AG09319 (cell line): Measurements from ENCODE around the gene PDZD2.

ENCODE experiments used
- DNase-seq: peaks from one replicate; pipeline ENCODE4 v3.0.0-alpha.2; 2010; ENCODE audit warnings: low read depth; ENCODE audit errors: extremely low read depth
- CTCF ChIP-seq: IDR thresholded peaks from 2 replicates; pipeline ENCODE4 v1.5.1; 2011; ENCODE audit warnings: low read depth, mild to moderate bottlenecking, inconsistent platforms, low read length, moderate library complexity

The PDZD2 gene

DNA sequence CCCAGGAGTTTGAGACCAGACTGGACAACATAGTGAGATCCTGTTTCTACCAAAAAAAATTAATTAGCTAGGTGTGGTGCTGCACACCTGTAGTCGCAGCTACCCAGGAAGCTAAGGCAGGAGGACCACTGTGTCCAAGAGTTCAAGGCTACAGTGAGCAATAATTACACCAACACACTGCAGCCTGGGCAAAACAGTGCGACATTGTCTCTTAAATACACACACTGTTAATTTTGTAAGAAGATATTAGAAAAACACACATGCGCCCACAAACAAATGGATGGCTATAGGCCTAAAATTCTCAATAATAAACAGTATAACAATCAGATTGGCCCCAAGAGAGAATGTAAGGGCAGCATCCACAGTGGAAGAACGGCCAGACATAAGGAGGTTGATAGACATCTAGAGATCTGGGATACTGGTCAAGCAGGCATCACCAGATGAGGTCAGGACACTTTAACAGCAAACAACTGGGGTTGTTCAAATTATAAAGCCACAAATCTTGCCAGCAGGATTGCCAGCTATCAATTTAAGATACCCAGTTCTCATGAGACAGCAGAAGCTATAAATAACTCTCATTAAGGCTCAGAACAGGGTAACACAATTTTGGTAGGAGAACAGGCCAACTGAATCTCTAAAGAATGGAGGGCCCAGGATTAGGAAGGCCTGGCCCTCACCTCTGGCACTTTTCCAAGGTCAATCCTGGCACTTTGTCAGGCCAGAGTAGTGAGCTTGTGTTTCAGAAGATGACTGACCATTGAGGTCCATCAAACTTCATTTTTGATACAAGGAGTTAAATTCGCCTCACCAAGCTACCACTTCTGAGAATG is 505.7 kb downstream of the PDZD2 start:
- no peak for TF ChIP-seq CTCF
- no peak for DNase-seq

- no peak for DNase-seq
Observed at GRCh38 chr5:32145378-32145777, 506.4 kb downstream of the PDZD2 start.

GRCh38 chr5:32147236-32147635 is 508.3 kb downstream of the PDZD2 start:
- no peak for DNase-seq

More at GRCh38 chr5:32145378-32145777, 506.4 kb downstream of the PDZD2 start:
- no peak for TF ChIP-seq CTCF

GRCh38 chr5:32147959-32148358 is 509.0 kb downstream of the PDZD2 start:
- no peak for TF ChIP-seq CTCF
- no peak for DNase-seq

More at GRCh38 chr5:32147236-32147635, 508.3 kb downstream of the PDZD2 start:
- no peak for TF ChIP-seq CTCF

DNA sequence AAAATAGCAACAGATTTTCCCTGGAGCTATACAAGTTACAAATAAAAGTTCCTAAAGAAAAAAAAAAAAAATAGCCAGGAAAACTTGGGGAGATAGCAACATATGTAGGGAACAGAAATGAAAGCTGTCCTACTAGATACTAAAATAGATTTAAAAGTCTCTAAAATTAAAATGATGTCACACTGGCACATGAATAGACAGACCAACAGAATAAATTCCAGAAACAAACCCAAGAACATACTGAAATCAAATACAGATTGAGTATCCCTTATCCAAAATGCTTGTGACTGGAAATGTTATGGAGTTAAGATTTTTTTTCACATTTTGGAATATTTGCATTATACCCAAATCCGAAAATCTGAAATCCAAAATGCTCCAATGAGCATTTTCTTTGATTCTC is 511.4 kb downstream of the PDZD2 start:
- TF ChIP-seq CTCF = no peak
- no peak for DNase-seq

DNA sequence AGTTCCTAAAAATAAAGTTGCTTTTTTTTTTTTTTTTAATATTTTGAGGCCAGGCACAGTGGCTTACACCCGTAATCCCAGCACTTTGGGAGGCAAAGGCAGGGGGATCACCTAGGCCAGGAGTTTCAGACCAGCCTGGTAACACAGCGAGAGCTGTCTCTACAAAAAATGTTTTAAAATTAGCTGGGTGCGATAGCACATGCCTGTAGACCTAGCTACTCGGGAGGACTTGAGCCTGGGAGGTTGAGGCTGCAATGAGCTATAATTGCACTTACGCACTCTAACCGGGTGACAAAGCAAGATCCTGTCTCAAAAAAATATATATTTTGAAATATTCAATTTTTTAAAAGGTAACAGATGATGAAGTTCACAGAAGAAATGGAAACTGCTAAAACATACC is 512.3 kb downstream of the PDZD2 start:
- no peak for TF ChIP-seq CTCF
- DNase-seq = no peak

GRCh38 chr5:32153723-32154122 is 514.8 kb downstream of the PDZD2 start:
- TF ChIP-seq CTCF = no peak
- no peak for DNase-seq
